ENCODE results near the gene SART3.

DNA sequence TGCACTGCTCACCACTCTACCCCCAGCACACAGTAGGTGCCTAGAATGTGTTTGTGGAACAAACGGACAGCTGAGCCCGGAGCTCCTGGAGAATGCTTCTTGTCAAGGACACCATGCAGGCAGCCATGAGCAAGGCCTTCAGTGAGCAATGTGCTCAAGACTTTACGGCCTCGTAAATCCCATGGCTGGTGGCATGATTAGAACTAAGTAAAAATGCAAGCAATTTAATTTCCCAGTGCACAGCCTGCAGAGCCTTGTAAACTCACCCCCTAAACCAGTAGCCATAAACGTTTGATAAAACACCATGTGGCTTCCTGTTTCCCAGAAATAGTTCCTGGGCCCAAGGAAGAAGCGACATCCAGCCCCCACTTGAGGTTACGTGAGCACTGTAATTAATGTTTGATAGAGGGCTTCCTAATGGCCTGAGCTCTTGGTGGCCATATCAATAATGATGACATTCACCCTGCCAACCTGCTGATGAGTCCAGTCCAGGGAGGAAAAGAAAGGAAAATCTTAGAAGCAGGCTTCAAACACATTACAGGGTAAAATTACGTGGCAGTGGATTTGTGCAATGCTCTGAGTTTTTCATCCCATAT, 82.3 kb downstream of the SART3 start:
- TF ChIP-seq CTCF (IDR thresholded peaks at IDR 0.05) (no peak), POLR2AphosphoS5 (IDR thresholded peaks at IDR 0.05) (no peak)
